ENCODE measurements around the gene SLCO2A1.
A peak's percentile ranks its signal among the peaks of the same experiment; 100 is the strongest.

SLCO2A1 gene

GRCh38 chr3:133928903-133929607, 100.7 kb downstream of the SLCO2A1 start:
- H3K4me1 ChIP-seq (ENCODE audit: insufficient read depth, poor library complexity, severe bottlenecking), result no peaks in the 10 kb centered on the region

GRCh38 chr3:133928136-133928893, 101.4 kb downstream of the SLCO2A1 start:
- Histone ChIP-seq H3K4me1 (ENCODE audit: insufficient read depth, poor library complexity, severe bottlenecking) (no peaks in the 10 kb centered on the region), H3K9me3 (ENCODE audit: severe bottlenecking) (no peaks in the 10 kb centered on the region), H3K27me3 (ENCODE audit: insufficient read depth, poor library complexity, severe bottlenecking) (no peaks in the 10 kb centered on the region), H3K27ac (ENCODE audit: poor library complexity, severe bottlenecking) (no peak overlapping the region), H3K36me3 (ENCODE audit: low read depth) (no peaks in the 10 kb centered on the region), H3K4me3 (ENCODE audit: severe bottlenecking) (no peak overlapping the region)
- ATAC-seq (ENCODE audit: low read depth) (no peak), DNase-seq (ENCODE audit: low spot score) (no peak)
- no peak for TF ChIP-seq CTCF (IDR thresholded peaks at IDR 0.05; ENCODE audit: poor library complexity, severe bottlenecking)

More at GRCh38 chr3:133928903-133929607, 100.7 kb downstream of the SLCO2A1 start:
- DNase-seq (ENCODE audit: low spot score) (no peak), ATAC-seq (ENCODE audit: low read depth) (no peak; the same call in 2 of the 3 replicates)
- Histone ChIP-seq H3K36me3 (ENCODE audit: low read depth) (no peaks in the 10 kb centered on the region), H3K4me3 (ENCODE audit: severe bottlenecking) (no peak overlapping the region), H3K9me3 (ENCODE audit: severe bottlenecking) (no peaks in the 10 kb centered on the region), H3K27ac (ENCODE audit: poor library complexity, severe bottlenecking) (no peak overlapping the region), H3K27me3 (ENCODE audit: insufficient read depth, poor library complexity, severe bottlenecking) (no peaks in the 10 kb centered on the region)
- TF ChIP-seq CTCF (IDR thresholded peaks at IDR 0.05; ENCODE audit: poor library complexity, severe bottlenecking), result no peak

- peak; percentile 23; the same call in 1 of the 3 replicates for ATAC-seq (ENCODE audit: low read depth)
- Histone ChIP-seq H3K9me3 (ENCODE audit: severe bottlenecking) (no peaks in the 10 kb centered on the region), H3K4me3 (ENCODE audit: severe bottlenecking) (peak overlapping the region; percentile 19), H3K4me1 (ENCODE audit: insufficient read depth, poor library complexity, severe bottlenecking) (no peaks in the 10 kb centered on the region), H3K27me3 (ENCODE audit: insufficient read depth, poor library complexity, severe bottlenecking) (no peaks in the 10 kb centered on the region), H3K36me3 (ENCODE audit: low read depth) (no peaks in the 10 kb centered on the region), H3K27ac (ENCODE audit: poor library complexity, severe bottlenecking) (no peak overlapping the region)
- peak; percentile 92 for TF ChIP-seq CTCF (IDR thresholded peaks at IDR 0.05; ENCODE audit: poor library complexity, severe bottlenecking)
- DNase-seq (ENCODE audit: low spot score), result no peak
These were observed 102.1 kb downstream of the SLCO2A1 start for GRCh38 chr3:133927540-133928066.

- H3K27ac ChIP-seq (ENCODE audit: poor library complexity, severe bottlenecking), result no peak overlapping the region
- no peaks in the 10 kb centered on the region for H3K27me3 ChIP-seq (ENCODE audit: insufficient read depth, poor library complexity, severe bottlenecking)
- ATAC-seq (ENCODE audit: low read depth) (no peak), DNase-seq (ENCODE audit: low spot score) (no peak)
- peak overlapping the region; percentile 19 for H3K4me3 ChIP-seq (ENCODE audit: severe bottlenecking)
- no peaks in the 10 kb centered on the region for H3K4me1 ChIP-seq (ENCODE audit: insufficient read depth, poor library complexity, severe bottlenecking)
- H3K9me3 ChIP-seq (ENCODE audit: severe bottlenecking), result no peaks in the 10 kb centered on the region
- H3K36me3 ChIP-seq (ENCODE audit: low read depth), result no peaks in the 10 kb centered on the region
- TF ChIP-seq CTCF (IDR thresholded peaks at IDR 0.05; ENCODE audit: poor library complexity, severe bottlenecking), result no peak
These were observed 102.8 kb downstream of the SLCO2A1 start for GRCh38 chr3:133926736-133927539.

Measured in RWPE2 (cell line).